GM12878 (cell line): ENCODE measurements around the gene KCNJ14.

Experiments used
- CEBPB ChIP-seq, 2 experiments: fragments of 150-350 bp in 1 of 2; IDR thresholded peaks; 2 replicates each; pipeline ENCODE4 v1.6.1; 2012 to 2014; ENCODE audit warnings: low read depth in 2 of 2, low read length in 2 of 2, borderline replicate concordance in 1 of 2, inconsistent platforms in 1 of 2
- CHD2 ChIP-seq: IDR thresholded peaks from 2 replicates; pipeline ENCODE4 v1.6.1; 2011; ENCODE audit warnings: low read depth, low read length, improper control_type of control experiment, borderline replicate concordance
- DPF2 ChIP-seq: fragments of 450-650 bp; IDR thresholded peaks from 2 replicates; pipeline ENCODE4 v1.6.1; 2017; ENCODE audit warnings: mild to moderate bottlenecking
- EP300 ChIP-seq, 2 experiments: fragments of 150-350 bp in 1 of 2; IDR thresholded peaks; 2 replicates each; pipeline ENCODE4 v1.6.1; 2011 to 2012; ENCODE audit warnings: low read depth in 2 of 2, low read length in 2 of 2, borderline replicate concordance in 1 of 2, improper control_type of control experiment in 1 of 2, inconsistent platforms in 1 of 2; ENCODE audit not compliant: control insufficient read depth in 1 of 2
- KDM1A ChIP-seq: fragments of 200-600 bp; sonication (generic); IDR thresholded peaks from 2 replicates; pipeline ENCODE4 v1.6.1; 2016; ENCODE audit warnings: borderline replicate concordance
- SMAD1 ChIP-seq: fragments of 450-650 bp; IDR thresholded peaks from 2 replicates; pipeline ENCODE4 v1.6.1; 2018; ENCODE audit warnings: mild to moderate bottlenecking, low read depth; ENCODE audit not compliant: partially characterized antibody
- TAF1 ChIP-seq: IDR thresholded peaks from 2 replicates; pipeline ENCODE4 v1.6.1; 2011; ENCODE audit warnings: mild to moderate bottlenecking, low read depth, low read length, borderline replicate concordance
- YY1 ChIP-seq: IDR thresholded peaks from 2 replicates; pipeline ENCODE4 v1.6.1; 2011; ENCODE audit warnings: low read depth, mild to moderate bottlenecking, low read length
- TF ChIP-seq, protein P1 (sequence below), 3 experiments: IDR thresholded peaks in 2 of 3; conservative IDR thresholded peaks in 1 of 3; 2 replicates each; pipeline ENCODE4 v1.5.1; 2011; ENCODE audit warnings: low read depth in 3 of 3, low read length in 3 of 3, mild to moderate bottlenecking in 3 of 3, control low read depth in 2 of 3, moderate library complexity in 2 of 3, inconsistent platforms in 1 of 3, mixed read lengths in 1 of 3; ENCODE audit not compliant: control insufficient read depth in 2 of 3, insufficient read depth in 1 of 3; ENCODE audit errors: extremely low read depth in 1 of 3
- TF ChIP-seq, protein P2 (sequence below): IDR thresholded peaks from 2 replicates; pipeline ENCODE4 v1.6.1; 2011; ENCODE audit warnings: mild to moderate bottlenecking, low read depth, low read length, moderate library complexity; ENCODE audit not compliant: insufficient replicate concordance
- TF ChIP-seq, protein P3 (sequence below): IDR thresholded peaks from 2 replicates; pipeline ENCODE4 v1.6.1; 2012; ENCODE audit warnings: mild to moderate bottlenecking, low read depth, low read length

DNA sequence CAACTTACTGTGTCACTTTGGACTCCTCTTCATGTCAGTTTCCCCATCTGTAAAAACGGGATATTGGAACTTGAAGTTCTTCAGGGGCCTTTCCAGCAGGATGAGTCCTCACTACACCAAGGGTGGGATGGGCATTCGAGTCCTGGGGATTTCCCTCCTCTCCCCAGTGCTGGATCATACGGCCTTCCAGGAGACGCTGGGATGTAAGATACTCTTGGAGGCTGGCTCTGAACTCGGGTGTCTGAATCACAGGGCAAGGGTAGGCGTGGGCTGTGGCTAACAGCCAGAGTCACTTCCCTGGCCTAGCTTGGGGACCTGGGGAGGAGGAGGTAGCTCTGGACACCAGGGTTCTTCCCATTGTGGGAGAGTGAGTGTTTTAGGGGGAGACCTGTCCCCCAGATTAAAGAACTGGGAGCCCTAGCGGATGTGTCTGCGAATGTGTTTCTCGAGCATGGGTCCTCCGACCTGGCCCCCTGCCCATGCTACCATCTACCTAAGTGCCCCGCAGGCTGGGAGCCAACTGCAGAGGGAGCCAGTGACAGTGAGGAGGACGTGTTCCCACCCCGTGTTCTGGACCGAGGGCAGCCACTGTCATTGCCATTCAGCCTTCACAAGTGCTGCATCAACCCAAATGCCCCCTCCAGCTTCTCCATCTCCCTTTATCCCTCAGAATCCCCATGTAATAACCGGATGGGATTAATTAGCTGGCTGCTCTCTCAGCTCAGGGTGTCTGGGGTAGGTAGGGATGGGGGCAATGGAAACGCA, 11.4 kb downstream of the KCNJ14 start:
- TF ChIP-seq EP300 (IDR thresholded peaks at IDR 0.05; ENCODE audit: borderline replicate concordance in 1 of 2, control insufficient read depth in 1 of 2, low read depth in 2 of 2, low read length in 2 of 2) (no peak), CEBPB (IDR thresholded peaks at IDR 0.05; ENCODE audit: borderline replicate concordance in 1 of 2, low read depth in 2 of 2, low read length in 2 of 2) (no peak), TAF1 (no peak), SMAD1 (no peak), CHD2 (no peak), DPF2 (no peak), KDM1A (no peak), YY1 (no peak)
- TF ChIP-seq, protein P1, sequence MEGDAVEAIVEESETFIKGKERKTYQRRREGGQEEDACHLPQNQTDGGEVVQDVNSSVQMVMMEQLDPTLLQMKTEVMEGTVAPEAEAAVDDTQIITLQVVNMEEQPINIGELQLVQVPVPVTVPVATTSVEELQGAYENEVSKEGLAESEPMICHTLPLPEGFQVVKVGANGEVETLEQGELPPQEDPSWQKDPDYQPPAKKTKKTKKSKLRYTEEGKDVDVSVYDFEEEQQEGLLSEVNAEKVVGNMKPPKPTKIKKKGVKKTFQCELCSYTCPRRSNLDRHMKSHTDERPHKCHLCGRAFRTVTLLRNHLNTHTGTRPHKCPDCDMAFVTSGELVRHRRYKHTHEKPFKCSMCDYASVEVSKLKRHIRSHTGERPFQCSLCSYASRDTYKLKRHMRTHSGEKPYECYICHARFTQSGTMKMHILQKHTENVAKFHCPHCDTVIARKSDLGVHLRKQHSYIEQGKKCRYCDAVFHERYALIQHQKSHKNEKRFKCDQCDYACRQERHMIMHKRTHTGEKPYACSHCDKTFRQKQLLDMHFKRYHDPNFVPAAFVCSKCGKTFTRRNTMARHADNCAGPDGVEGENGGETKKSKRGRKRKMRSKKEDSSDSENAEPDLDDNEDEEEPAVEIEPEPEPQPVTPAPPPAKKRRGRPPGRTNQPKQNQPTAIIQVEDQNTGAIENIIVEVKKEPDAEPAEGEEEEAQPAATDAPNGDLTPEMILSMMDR (IDR thresholded peaks at IDR 0.05 in 2 of 3, conservative IDR thresholded peaks at IDR 0.05 in 1 of 3; ENCODE audit: control insufficient read depth in 2 of 3, extremely low read depth in 1 of 3, insufficient read depth in 1 of 3, low read depth in 3 of 3, low read length in 3 of 3) = no peak
- TF ChIP-seq, protein P2, sequence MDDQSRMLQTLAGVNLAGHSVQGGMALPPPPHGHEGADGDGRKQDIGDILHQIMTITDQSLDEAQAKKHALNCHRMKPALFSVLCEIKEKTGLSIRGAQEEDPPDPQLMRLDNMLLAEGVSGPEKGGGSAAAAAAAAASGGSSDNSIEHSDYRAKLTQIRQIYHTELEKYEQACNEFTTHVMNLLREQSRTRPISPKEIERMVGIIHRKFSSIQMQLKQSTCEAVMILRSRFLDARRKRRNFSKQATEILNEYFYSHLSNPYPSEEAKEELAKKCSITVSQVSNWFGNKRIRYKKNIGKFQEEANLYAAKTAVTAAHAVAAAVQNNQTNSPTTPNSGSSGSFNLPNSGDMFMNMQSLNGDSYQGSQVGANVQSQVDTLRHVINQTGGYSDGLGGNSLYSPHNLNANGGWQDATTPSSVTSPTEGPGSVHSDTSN = no peak
- TF ChIP-seq, protein P3, sequence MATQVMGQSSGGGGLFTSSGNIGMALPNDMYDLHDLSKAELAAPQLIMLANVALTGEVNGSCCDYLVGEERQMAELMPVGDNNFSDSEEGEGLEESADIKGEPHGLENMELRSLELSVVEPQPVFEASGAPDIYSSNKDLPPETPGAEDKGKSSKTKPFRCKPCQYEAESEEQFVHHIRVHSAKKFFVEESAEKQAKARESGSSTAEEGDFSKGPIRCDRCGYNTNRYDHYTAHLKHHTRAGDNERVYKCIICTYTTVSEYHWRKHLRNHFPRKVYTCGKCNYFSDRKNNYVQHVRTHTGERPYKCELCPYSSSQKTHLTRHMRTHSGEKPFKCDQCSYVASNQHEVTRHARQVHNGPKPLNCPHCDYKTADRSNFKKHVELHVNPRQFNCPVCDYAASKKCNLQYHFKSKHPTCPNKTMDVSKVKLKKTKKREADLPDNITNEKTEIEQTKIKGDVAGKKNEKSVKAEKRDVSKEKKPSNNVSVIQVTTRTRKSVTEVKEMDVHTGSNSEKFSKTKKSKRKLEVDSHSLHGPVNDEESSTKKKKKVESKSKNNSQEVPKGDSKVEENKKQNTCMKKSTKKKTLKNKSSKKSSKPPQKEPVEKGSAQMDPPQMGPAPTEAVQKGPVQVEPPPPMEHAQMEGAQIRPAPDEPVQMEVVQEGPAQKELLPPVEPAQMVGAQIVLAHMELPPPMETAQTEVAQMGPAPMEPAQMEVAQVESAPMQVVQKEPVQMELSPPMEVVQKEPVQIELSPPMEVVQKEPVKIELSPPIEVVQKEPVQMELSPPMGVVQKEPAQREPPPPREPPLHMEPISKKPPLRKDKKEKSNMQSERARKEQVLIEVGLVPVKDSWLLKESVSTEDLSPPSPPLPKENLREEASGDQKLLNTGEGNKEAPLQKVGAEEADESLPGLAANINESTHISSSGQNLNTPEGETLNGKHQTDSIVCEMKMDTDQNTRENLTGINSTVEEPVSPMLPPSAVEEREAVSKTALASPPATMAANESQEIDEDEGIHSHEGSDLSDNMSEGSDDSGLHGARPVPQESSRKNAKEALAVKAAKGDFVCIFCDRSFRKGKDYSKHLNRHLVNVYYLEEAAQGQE = no peak
